ENCODE results near the gene CABCOCO1. TPM values are rescaled to one million over a fixed set of nuclear protein-coding genes. Genes with fewer than 3 reads are reported as not detected.

Gene CABCOCO1
- total RNA-seq, 2 donors from 2014 or later, result not detected

DNA sequence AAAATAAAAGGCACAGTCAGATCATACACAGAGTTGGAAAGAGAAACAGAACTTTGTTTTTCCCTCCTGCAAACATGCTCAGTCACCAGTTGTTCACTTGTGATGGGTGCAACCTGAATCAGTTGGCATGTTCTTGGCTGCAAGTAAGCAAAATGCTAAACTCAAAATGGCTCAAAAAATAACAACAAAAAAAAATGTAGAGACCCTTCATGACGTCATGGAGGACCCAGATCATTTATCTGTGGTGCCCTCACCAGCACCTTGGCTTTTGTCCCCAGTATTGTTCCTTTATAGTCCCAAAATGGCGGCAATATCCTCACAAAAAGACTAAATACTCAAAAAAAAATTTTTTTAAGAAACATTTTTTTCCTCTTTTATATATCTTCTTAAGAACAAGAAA, 112.4 kb downstream of the CABCOCO1 start:
- DNase-seq (no peak), ATAC-seq (no peak)
- no peaks in the 10 kb centered on the region for H3K36me3 ChIP-seq (replicated peaks in 1 of 2; ENCODE audit: insufficient read depth in 1 of 2, low read depth in 2 of 2)
- TF ChIP-seq, protein P1, sequence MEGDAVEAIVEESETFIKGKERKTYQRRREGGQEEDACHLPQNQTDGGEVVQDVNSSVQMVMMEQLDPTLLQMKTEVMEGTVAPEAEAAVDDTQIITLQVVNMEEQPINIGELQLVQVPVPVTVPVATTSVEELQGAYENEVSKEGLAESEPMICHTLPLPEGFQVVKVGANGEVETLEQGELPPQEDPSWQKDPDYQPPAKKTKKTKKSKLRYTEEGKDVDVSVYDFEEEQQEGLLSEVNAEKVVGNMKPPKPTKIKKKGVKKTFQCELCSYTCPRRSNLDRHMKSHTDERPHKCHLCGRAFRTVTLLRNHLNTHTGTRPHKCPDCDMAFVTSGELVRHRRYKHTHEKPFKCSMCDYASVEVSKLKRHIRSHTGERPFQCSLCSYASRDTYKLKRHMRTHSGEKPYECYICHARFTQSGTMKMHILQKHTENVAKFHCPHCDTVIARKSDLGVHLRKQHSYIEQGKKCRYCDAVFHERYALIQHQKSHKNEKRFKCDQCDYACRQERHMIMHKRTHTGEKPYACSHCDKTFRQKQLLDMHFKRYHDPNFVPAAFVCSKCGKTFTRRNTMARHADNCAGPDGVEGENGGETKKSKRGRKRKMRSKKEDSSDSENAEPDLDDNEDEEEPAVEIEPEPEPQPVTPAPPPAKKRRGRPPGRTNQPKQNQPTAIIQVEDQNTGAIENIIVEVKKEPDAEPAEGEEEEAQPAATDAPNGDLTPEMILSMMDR (IDR thresholded peaks at IDR 0.05), result no peak
- no peak for TF ChIP-seq POLR2A (IDR thresholded peaks at IDR 0.05)
- H3K9me3 ChIP-seq, result no peaks in the 10 kb centered on the region
- WGBS, 2 donors, result 62 to 64% methylated on average over 2 of the region's 2 CpGs
- intact Hi-C loops (cut with DNase I), result no loop called here
- H3K4me1 ChIP-seq, result no peaks in the 10 kb centered on the region
- no peak overlapping the region for H3K4me3 ChIP-seq
- no peaks in the 10 kb centered on the region for H3K27me3 ChIP-seq
- no peak overlapping the region for H3K27ac ChIP-seq

DNA sequence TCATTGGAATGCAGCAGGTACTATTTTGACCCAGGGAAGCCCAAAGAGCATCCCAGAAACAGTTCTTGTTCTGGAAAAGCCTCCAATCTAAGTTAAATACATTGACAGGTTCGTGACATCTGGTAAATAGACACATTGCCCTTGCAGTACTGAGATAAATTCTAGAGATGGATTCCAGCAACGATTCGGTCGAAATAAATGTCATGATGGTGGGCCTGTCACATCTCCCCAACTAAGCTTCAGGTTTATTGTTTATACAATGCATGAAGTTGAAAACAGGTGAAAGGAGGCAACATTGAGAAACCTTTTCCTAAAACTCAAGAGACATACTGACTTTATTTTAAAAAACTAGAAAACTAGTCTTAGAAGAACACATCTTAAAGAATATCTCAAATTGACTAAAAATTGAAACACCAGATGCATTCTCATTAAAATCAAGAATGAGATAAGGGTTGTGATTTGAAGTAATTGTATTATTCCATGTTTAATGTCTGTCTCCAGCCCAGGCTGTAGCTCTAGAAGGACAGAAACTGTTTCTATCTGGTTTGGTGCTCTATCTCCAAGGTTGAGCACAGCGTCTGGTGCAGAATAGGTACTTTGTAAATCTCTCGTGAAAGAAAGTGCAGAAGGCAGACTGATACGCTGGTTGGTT, 114.0 kb downstream of the CABCOCO1 start:
- intact Hi-C loops (cut with DNase I), result no loop called here
- WGBS, 2 donors, result 58 to 67% methylated on average over 7 of the region's 7 CpGs

DNA sequence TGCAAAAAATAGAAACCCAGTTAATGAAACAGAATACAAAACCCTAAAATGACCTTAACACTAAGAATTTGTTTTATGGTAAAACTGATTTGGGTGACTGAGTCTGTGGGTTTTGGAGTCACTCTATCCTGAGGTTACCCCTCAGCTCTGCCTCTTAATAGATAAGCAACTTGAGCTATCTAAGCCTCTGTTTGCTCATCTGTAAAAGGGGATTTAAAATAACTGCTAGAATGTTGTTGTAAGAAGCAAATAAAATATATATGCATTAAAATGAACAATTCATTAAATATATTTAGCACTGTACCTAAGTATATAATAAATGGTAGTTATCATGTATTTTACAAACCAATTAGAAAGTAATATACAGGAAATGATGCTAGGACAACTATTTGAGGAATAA, 115.4 kb downstream of the CABCOCO1 start:
- no peak for TF ChIP-seq POLR2A (IDR thresholded peaks at IDR 0.05)
- TF ChIP-seq, protein P1 (IDR thresholded peaks at IDR 0.05), result no peak
- H3K9me3 ChIP-seq, result no peaks in the 10 kb centered on the region
- H3K27ac ChIP-seq, result no peak overlapping the region
- no peak for ATAC-seq
- no peaks in the 10 kb centered on the region for H3K4me1 ChIP-seq
- intact Hi-C loops (cut with DNase I), result no loop called here
- DNase-seq, result no peak
- no peak overlapping the region for H3K4me3 ChIP-seq
- H3K27me3 ChIP-seq, result no peaks in the 10 kb centered on the region
- H3K36me3 ChIP-seq (replicated peaks in 1 of 2; ENCODE audit: insufficient read depth in 1 of 2, low read depth in 2 of 2), result no peaks in the 10 kb centered on the region

More for the DNA sequence above, 114.0 kb downstream of the CABCOCO1 start:
- no peak overlapping the region for H3K4me3 ChIP-seq
- no peaks in the 10 kb centered on the region for H3K4me1 ChIP-seq
- H3K36me3 ChIP-seq (replicated peaks in 1 of 2; ENCODE audit: insufficient read depth in 1 of 2, low read depth in 2 of 2), result no peaks in the 10 kb centered on the region
- ATAC-seq, result no peak
- no peak for DNase-seq
- H3K9me3 ChIP-seq, result no peaks in the 10 kb centered on the region
- no peak overlapping the region for H3K27ac ChIP-seq
- no peaks in the 10 kb centered on the region for H3K27me3 ChIP-seq
- no peak for TF ChIP-seq POLR2A (IDR thresholded peaks at IDR 0.05)
- TF ChIP-seq, protein P1 (IDR thresholded peaks at IDR 0.05), result no peak

- no peak for DNase-seq
- ATAC-seq, result no peak
- Histone ChIP-seq H3K27ac (no peak overlapping the region), H3K9me3 (no peaks in the 10 kb centered on the region), H3K27me3 (no peaks in the 10 kb centered on the region), H3K4me1 (no peaks in the 10 kb centered on the region), H3K4me3 (no peak overlapping the region), H3K36me3 (replicated peaks in 1 of 2; ENCODE audit: insufficient read depth in 1 of 2, low read depth in 2 of 2) (no peaks in the 10 kb centered on the region)
- intact Hi-C loops (cut with DNase I), result no loop called here
- TF ChIP-seq, protein P1 (IDR thresholded peaks at IDR 0.05), result no peak
- TF ChIP-seq POLR2A (IDR thresholded peaks at IDR 0.05), result no peak
- WGBS, 2 donors, result 79 to 85% methylated on average over 6 of the region's 6 CpGs
Observed at GRCh38 chr10:61779276-61779675, 116.5 kb downstream of the CABCOCO1 start.

Measured in body of pancreas (tissue), 4 donors.